ENCODE data around the gene HSD17B13. TPM values are rescaled to one million over a fixed set of nuclear protein-coding genes. Genes with fewer than 3 reads are reported as not detected.
"Not testable (repeated sequence)": the region's sequence is repeated elsewhere in the genome, so short reads cannot be mapped to it uniquely, and the experiment has no call there.

Gene HSD17B13
- total and polyA plus RNA-seq, 2 experiments from 2014 or later, result 0.30 to 1.00 TPM

GRCh38 chr4:87316961-87317360, 5.7 kb downstream of the HSD17B13 start:
- Histone ChIP-seq H4K20me1 (ENCODE audit: insufficient read depth, poor library complexity, severe bottlenecking) (no peaks in the 10 kb centered on the region), H3K9me3 (ENCODE audit: low read depth) (no peaks in the 10 kb centered on the region), H3K27me3 (no peaks in the 10 kb centered on the region), H3K27ac (no peak overlapping the region), H2AFZ (no peak overlapping the region), H3K4me3 (no peak overlapping the region), H3K4me1 (ENCODE audit: insufficient read depth) (no peaks in the 10 kb centered on the region), H3K9me2 (replicated peaks; ENCODE audit: insufficient read depth) (no peaks in the 10 kb centered on the region), H3K4me2 (no peak overlapping the region), H3K36me3 (replicated peaks; ENCODE audit: insufficient read depth, low read depth) (no peaks in the 10 kb centered on the region), H3K79me2 (no peaks in the 10 kb centered on the region)
- 86% methylated on average over 3 of the region's 3 CpGs for WGBS (ENCODE audit: low lambda C conversion rate, missing lambda C conversion rate)
- no peak for TF ChIP-seq EZH2 (IDR thresholded peaks at IDR 0.05; ENCODE audit: borderline replicate concordance)
- no peak for DNase-seq (ENCODE audit: low spot score)

- DNase-seq (ENCODE audit: low spot score); H3K4me3 ChIP-seq; H3K9me2 ChIP-seq (replicated peaks; ENCODE audit: insufficient read depth); H3K9me3 ChIP-seq (ENCODE audit: low read depth); H3K4me1 ChIP-seq (ENCODE audit: insufficient read depth); H3K27ac ChIP-seq; H2AFZ ChIP-seq; H3K36me3 ChIP-seq (replicated peaks; ENCODE audit: insufficient read depth, low read depth); H4K20me1 ChIP-seq (ENCODE audit: insufficient read depth, poor library complexity, severe bottlenecking); H3K27me3 ChIP-seq; H3K79me2 ChIP-seq; H3K4me2 ChIP-seq: not testable (repeated sequence)
- 75% methylated on average over 4 of the region's 4 CpGs for WGBS (ENCODE audit: low lambda C conversion rate, missing lambda C conversion rate)
Measured at GRCh38 chr4:87315000-87315399, 7.7 kb downstream of the HSD17B13 start.

DNA sequence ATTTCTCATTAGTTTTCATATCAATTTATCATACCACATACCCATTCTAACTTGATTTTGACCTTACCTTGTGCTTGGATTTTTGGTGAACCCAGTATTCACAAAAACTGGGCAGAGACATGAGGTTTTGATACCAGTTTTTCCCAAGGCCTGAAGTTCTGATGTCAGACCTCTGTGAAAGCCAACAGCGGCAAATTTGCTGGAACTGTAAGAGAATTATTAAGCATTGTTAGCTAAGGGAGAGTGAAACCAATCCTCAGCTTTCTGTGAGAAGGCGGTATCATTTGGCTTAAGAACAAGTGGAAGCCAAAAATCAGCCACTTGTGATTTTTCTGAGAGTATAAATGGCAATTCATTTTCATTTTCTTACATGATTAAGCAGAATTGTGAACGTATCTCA, 8.9 kb downstream of the HSD17B13 start:
- Histone ChIP-seq H3K9me3 (ENCODE audit: low read depth) (no peaks in the 10 kb centered on the region), H3K4me2 (no peak overlapping the region), H3K79me2 (no peaks in the 10 kb centered on the region), H4K20me1 (ENCODE audit: insufficient read depth, poor library complexity, severe bottlenecking) (no peaks in the 10 kb centered on the region), H3K27ac (no peak overlapping the region), H3K9me2 (replicated peaks; ENCODE audit: insufficient read depth) (no peaks in the 10 kb centered on the region), H2AFZ (no peak overlapping the region), H3K4me1 (ENCODE audit: insufficient read depth) (no peaks in the 10 kb centered on the region), H3K36me3 (replicated peaks; ENCODE audit: insufficient read depth, low read depth) (no peaks in the 10 kb centered on the region), H3K4me3 (no peak overlapping the region), H3K27me3 (no peaks in the 10 kb centered on the region)
- WGBS (ENCODE audit: low lambda C conversion rate, missing lambda C conversion rate), result 97% methylated on average over 3 of the region's 3 CpGs
- TF ChIP-seq, protein P1, sequence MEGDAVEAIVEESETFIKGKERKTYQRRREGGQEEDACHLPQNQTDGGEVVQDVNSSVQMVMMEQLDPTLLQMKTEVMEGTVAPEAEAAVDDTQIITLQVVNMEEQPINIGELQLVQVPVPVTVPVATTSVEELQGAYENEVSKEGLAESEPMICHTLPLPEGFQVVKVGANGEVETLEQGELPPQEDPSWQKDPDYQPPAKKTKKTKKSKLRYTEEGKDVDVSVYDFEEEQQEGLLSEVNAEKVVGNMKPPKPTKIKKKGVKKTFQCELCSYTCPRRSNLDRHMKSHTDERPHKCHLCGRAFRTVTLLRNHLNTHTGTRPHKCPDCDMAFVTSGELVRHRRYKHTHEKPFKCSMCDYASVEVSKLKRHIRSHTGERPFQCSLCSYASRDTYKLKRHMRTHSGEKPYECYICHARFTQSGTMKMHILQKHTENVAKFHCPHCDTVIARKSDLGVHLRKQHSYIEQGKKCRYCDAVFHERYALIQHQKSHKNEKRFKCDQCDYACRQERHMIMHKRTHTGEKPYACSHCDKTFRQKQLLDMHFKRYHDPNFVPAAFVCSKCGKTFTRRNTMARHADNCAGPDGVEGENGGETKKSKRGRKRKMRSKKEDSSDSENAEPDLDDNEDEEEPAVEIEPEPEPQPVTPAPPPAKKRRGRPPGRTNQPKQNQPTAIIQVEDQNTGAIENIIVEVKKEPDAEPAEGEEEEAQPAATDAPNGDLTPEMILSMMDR (IDR thresholded peaks at IDR 0.05; ENCODE audit: poor library complexity), result no peak
- no peak for TF ChIP-seq EZH2phosphoT487 (IDR thresholded peaks at IDR 0.05; ENCODE audit: low read depth, severe bottlenecking, unreplicated experiment)
- TF ChIP-seq EZH2 (IDR thresholded peaks at IDR 0.05; ENCODE audit: borderline replicate concordance), result no peak
- DNase-seq (ENCODE audit: low spot score), result no peak

DNA sequence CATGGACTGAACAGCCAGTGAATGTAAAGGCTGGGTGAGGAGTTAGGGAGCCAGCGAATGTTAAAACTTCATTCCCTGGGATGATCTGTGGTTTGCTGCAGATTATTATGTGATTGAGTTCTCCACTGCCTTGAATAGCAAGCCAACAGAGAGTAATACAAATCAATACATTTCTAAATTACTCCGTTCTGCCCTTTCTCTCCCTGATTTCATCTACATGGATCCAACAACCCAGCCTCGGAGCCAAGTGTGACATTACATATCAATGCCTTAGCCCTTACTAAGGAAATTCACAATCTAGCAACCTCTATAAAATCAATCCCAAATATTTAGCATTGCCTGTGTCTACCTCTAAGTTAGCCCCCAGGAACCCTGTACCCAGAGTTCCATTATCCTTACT, 11.0 kb downstream of the HSD17B13 start:
- TF ChIP-seq EZH2phosphoT487 (IDR thresholded peaks at IDR 0.05; ENCODE audit: low read depth, severe bottlenecking, unreplicated experiment), result no peak
- TF ChIP-seq EZH2 (IDR thresholded peaks at IDR 0.05; ENCODE audit: borderline replicate concordance), result no peak
- TF ChIP-seq, protein P1 (IDR thresholded peaks at IDR 0.05; ENCODE audit: poor library complexity), result no peak
- H2AFZ ChIP-seq, result no peak overlapping the region
- H3K4me1 ChIP-seq (ENCODE audit: insufficient read depth), result no peaks in the 10 kb centered on the region
- no peaks in the 10 kb centered on the region for H3K9me2 ChIP-seq (replicated peaks; ENCODE audit: insufficient read depth)
- H3K79me2 ChIP-seq, result no peaks in the 10 kb centered on the region
- H3K4me2 ChIP-seq, result no peak overlapping the region
- WGBS (ENCODE audit: low lambda C conversion rate, missing lambda C conversion rate), result 96% methylated on average over 3 of the region's 3 CpGs
- no peaks in the 10 kb centered on the region for H4K20me1 ChIP-seq (ENCODE audit: insufficient read depth, poor library complexity, severe bottlenecking)
- H3K9me3 ChIP-seq (ENCODE audit: low read depth), result no peaks in the 10 kb centered on the region
- no peaks in the 10 kb centered on the region for H3K36me3 ChIP-seq (replicated peaks; ENCODE audit: insufficient read depth, low read depth)
- no peak overlapping the region for H3K4me3 ChIP-seq
- H3K27me3 ChIP-seq, result no peaks in the 10 kb centered on the region
- no peak for DNase-seq (ENCODE audit: low spot score)
- H3K27ac ChIP-seq, result no peak overlapping the region

Measured in hepatocyte (in vitro differentiated cells).